ENCODE data around the gene ENTPD2. TPM values are rescaled to one million over a fixed set of nuclear protein-coding genes. Genes with fewer than 3 reads are reported as not detected.

Gene ENTPD2
- total RNA-seq, 1 experiment from 2014 or later: 4.0 TPM

DNA sequence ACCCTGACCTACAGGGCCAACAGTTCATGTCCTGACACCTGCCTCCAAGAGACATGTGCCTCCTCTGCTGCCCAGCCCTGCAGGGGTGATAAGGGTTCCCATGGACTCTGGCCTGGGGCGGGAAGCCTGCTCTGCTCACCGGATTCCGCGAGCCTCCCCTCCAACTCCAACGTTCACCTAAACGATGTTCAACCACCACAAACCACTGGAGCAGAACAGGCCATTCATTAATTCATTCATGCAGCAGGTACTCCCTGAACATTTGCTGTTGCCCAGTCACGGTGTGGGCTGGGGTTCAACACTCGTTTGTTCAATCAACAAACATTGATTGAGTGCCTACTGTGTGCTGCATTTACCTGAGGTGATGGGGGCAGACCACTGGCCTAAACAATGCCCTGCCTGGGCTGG is 20.1 kb upstream of the ENTPD2 start:
- H3K27ac ChIP-seq (ENCODE audit: insufficient read length, low read depth, low read length): no peak overlapping the region
- Mint-ChIP-seq H3K4me3 (peak overlapping the region in 1 of 2 experiments; percentile 42; a peak in 2 of 5 replicates), H3K36me3 (ENCODE audit: insufficient read depth in 1 of 3, low read depth in 3 of 3) (no peaks in the 10 kb centered on the region), H3K27me3 (ENCODE audit: low read depth) (peaks cover 34% of the 10 kb centered on the region), H3K27ac (peak overlapping the region in 1 of 3 experiments; percentile 88; a peak in 1 of 7 replicates), H3K9me3 (no peaks in the 10 kb centered on the region; a peak in 1 of 5 replicates), H3K4me1 (peaks cover 17 to 29% of the 10 kb centered on the region in 2 experiments)
- H2BK12ac ChIP-seq (ENCODE audit: insufficient read length, low read depth, low read length): no peak overlapping the region
- H4K5ac ChIP-seq (ENCODE audit: insufficient read length, low read depth, low read length): no peak overlapping the region
- no CpG with 5 or more reads among the region's 8 CpGs for WGBS (ENCODE audit: extremely low coverage, insufficient read length, low lambda C conversion rate)
- DNase-seq: no peak
- no peak overlapping the region for H2BK120ac ChIP-seq (ENCODE audit: low read depth, low read length, poor library complexity, severe bottlenecking)
- H2BK5ac ChIP-seq (ENCODE audit: insufficient read length, low read length): no peak overlapping the region
- H3K79me1 ChIP-seq (ENCODE audit: insufficient read depth, low read depth, low read length, poor library complexity, severe bottlenecking): no peaks in the 10 kb centered on the region
- H3K4me1 ChIP-seq (ENCODE audit: insufficient read depth, low read length): peaks cover 7% of the 10 kb centered on the region; the same call in 1 of the 2 replicates
- peaks cover 7% of the 10 kb centered on the region; the same call in 1 of the 2 replicates for H3K27me3 ChIP-seq (ENCODE audit: insufficient read depth, low read length)
- H3K9me3 ChIP-seq (ENCODE audit: control insufficient read depth, low read depth, low read length): no peaks in the 10 kb centered on the region
- no peak overlapping the region for H3K56ac ChIP-seq (ENCODE audit: insufficient read length, low read depth, low read length)
- no peak overlapping the region for H3T11ph ChIP-seq (ENCODE audit: low read length)
- H4K20me1 ChIP-seq (ENCODE audit: control insufficient read depth, insufficient read depth, insufficient read length): no peaks in the 10 kb centered on the region
- no peak overlapping the region for H2BK20ac ChIP-seq (ENCODE audit: low read depth, low read length, poor library complexity, severe bottlenecking)
- H2BK15ac ChIP-seq (ENCODE audit: low read depth, low read length): no peak overlapping the region
- no peak overlapping the region for H3K4ac ChIP-seq (ENCODE audit: low read depth, low read length)
- no peak overlapping the region for H3K14ac ChIP-seq (ENCODE audit: insufficient read depth, low read length)
- H4K8ac ChIP-seq (replicated peaks; ENCODE audit: insufficient read length, low read depth, low read length): no peak overlapping the region
- peak overlapping the region; percentile 31 for H4K91ac ChIP-seq (ENCODE audit: insufficient read length, low read depth, low read length)
- no peak overlapping the region for H3K23ac ChIP-seq (ENCODE audit: insufficient read length, low read depth, low read length)
- peaks cover 17% of the 10 kb centered on the region for H3K23me2 ChIP-seq (ENCODE audit: insufficient read length, low read depth, low read length, poor library complexity, severe bottlenecking)
- H2AK5ac ChIP-seq (ENCODE audit: insufficient read length, low read length): no peak overlapping the region
- H3K9ac ChIP-seq (ENCODE audit: extremely low read depth, insufficient read length, low read length): no peak overlapping the region
- no peaks in the 10 kb centered on the region for H3K79me2 ChIP-seq (ENCODE audit: insufficient read depth, low read length)
- H3K4me2 ChIP-seq (ENCODE audit: insufficient read depth, insufficient read length, low read length): no peak overlapping the region
- no peak overlapping the region for H3K18ac ChIP-seq (ENCODE audit: insufficient read length, low read depth, low read length)
- no peak overlapping the region for H2AFZ ChIP-seq (ENCODE audit: low read length)
- TF ChIP-seq, protein P1, sequence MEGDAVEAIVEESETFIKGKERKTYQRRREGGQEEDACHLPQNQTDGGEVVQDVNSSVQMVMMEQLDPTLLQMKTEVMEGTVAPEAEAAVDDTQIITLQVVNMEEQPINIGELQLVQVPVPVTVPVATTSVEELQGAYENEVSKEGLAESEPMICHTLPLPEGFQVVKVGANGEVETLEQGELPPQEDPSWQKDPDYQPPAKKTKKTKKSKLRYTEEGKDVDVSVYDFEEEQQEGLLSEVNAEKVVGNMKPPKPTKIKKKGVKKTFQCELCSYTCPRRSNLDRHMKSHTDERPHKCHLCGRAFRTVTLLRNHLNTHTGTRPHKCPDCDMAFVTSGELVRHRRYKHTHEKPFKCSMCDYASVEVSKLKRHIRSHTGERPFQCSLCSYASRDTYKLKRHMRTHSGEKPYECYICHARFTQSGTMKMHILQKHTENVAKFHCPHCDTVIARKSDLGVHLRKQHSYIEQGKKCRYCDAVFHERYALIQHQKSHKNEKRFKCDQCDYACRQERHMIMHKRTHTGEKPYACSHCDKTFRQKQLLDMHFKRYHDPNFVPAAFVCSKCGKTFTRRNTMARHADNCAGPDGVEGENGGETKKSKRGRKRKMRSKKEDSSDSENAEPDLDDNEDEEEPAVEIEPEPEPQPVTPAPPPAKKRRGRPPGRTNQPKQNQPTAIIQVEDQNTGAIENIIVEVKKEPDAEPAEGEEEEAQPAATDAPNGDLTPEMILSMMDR (conservative IDR thresholded peaks at IDR 0.05): no peak

All from H9 (cell line).